NCI-H460 (cell line): ENCODE results near the gene SLC34A1. TPM values are rescaled to one million over a fixed set of nuclear protein-coding genes. Genes with fewer than 3 reads are reported as not detected.
"Not testable (repeated sequence)": the region's sequence is repeated elsewhere in the genome, so short reads cannot be mapped to it uniquely, and the experiment has no call there.

ENCODE experiments used
- DNase-seq: peaks from one replicate; pipeline ENCODE4 v3.0.0-alpha.2; 2016; ENCODE audit warnings: low read depth; ENCODE audit errors: extremely low read depth
- total RNA-seq: library from RNA; depleted of rRNA; stranded (reverse); fragments of >200 nt; shearing (Covaris generic); gene quantifications from 2 replicates; pipeline ENCODE4 v1.2.3, GENCODE V29; 2014

Gene SLC34A1
- total RNA-seq, 1 experiment from 2014 or later = not detected

DNA sequence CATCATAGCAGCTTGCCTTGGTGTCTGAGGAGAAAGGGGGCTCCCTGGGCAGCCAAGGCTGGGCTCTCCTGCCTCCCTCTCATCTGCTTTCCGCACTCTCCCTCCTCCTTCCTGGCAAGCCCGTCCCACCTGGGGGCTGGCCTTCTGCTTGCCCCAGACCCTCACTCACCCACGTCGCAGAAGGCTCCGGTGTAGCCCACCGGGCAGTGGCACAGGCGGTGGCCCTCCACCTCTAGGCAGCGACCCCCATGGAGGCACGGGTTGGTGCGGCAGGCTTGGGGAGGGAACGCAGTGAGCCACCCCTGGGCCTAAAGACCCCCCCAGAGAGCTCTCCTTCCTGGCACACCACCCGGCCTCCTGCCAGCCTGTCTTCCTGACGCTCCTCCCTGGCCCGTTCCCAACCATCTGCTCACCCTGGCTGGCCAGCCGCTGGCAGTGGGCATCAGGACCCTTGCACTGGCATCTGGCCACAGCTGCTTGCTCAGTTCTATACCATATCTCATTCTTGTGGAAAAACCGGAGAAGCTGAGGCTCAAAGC, 20.5 kb downstream of the SLC34A1 start:
- no peak for DNase-seq

DNA sequence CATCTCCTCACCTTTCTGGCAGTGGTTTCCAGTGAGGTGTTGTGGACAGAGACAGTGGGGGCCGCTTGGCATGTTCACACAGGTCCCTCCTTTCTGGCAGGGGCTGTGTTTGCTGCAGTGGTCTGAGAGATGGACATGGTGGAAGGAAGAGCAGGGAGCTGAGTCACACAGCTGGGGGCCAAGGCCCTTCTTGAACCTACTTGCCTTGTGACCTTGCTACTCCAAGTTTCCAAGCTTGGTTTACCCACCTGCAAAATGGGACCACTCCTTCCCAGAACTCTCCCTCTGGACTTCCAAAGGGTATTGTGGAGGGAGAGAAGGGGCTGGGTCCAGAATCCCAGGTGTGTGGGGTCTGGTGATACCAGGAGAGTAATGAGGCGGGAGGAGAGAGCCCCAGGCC, 21.1 kb downstream of the SLC34A1 start:
- DNase-seq = no peak

DNA sequence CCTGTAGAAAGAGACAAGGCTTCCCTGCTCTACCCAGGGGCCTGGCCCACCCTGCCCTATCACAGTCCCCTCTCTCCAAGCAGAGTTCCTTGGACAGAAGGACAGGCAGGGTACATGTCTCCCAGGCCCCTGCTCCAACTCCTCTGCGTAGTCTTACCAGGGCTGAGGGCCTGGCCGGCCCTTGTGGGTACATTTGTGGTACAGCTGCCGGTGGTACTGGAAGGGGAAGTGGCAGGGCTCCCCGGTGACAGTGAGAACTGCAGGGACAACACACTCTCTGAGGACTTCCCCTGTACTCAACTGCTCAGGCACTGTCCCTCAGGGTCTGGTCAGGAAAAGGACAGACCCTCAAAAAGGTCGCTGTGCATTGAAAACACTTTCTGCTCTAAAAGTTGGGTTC, 21.6 kb downstream of the SLC34A1 start:
- DNase-seq = no peak

DNA sequence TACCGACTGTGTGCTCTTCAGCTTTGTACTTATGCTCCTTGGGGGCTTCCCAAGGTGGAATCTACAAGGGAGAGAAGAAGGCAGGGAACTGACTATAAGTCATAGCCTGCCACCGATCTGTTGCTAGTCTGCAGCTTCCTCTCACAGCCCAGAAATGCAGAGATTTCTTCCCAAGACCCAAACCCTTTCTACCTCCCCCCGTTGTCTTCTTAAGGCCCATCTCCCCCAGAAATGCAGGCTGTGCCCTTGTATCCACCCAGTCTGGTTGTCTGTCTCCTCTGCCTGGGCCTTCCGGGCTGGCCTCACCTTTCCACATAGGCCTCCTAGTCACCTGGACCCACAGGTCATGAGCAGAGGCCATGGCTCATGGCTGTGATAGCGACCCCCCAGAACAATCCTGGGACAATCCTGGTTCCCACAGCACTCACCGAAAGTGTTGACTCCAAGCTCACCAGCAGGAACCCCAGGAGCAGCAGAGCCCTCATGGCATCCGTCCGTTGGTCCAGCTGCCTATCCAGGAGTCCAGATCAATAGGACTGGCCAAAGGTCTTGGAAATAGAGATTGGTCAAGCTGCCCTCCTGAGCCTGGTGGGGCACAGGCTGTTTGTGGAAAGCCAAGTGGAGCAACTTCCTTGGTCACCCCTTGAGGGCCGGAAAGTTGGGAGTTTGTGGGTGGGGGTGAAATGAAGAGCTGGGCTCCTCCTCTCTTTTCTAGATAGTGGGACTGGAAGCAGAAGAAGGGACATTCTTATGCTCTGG, 25.0 kb downstream of the SLC34A1 start, which contains the start of gene F12:
Gene F12 (minus strand): TSS at position 522 of the 759 bp plus-strand sequence. CDS start 37 bp downstream, at position 485.
- no peak for DNase-seq

DNA sequence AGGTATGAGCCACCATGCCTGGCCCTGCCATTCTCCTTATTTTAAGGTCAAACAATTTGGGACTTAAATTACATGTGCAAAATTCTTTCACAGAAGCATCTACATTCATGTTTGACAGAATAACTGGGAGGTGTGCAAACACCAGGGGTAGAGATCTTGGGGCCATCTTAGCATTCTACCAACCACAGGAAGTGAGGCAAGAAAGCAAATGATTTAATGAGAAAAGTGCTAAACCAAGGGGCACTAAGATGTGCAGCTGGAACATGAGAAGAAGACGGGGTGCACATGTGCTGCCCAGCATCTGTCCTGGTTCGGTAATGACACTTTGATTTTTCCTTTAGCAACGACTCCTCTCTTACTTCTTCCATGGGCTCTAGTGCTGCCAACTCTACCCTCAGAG, 26.3 kb downstream of the SLC34A1 start:
- no peak for DNase-seq

DNA sequence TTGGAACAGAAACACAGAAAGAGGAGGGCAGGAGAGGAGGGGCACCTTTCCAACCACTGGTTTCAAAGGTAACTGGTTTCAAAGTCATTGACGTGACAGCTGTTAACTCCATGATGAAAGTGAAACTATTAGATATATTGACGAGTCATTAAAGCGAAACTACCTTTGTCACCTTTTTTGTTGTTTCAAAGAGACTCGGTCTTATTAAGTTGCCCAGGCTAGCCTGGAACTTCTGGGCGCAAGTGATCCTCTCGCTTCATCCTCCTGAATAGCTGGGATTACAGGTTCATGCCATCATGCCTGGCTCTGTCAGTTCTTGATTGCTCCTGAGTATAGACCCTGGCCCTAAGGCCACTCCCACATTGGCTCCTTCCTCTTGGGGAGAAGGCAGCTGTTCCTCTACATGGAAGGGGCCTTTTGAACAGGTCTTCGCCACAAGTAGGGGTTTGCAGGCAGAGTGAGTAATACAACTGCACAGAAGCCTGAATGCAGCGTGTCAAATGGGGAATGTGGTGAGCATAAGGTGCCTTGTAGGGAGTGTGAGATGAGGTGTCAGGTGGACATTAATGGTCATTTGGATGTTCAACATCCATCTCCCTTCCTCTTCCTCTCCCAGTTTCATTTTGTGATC, 28.5 kb downstream of the SLC34A1 start:
- DNase-seq = no peak

DNA sequence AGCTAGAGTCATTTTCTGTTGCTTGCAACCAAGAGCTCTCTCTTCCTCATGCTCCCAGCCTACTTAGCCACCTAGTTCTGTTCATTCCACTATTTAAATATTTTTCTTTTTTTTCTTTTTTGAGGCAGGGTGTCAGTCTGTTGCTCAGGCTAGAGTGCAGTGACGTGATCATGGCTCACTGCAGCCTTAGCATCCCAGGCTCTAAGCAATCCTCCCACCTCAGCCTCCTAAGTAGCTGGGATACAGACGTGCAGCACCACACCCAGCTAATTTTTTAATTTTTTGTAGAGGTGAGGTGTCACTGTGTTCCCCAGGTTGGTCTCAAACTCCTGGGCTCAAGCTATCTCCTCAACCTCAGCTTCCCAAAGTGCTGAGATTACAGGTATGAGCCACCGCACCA, 30.2 kb downstream of the SLC34A1 start:
- no peak for DNase-seq

DNA sequence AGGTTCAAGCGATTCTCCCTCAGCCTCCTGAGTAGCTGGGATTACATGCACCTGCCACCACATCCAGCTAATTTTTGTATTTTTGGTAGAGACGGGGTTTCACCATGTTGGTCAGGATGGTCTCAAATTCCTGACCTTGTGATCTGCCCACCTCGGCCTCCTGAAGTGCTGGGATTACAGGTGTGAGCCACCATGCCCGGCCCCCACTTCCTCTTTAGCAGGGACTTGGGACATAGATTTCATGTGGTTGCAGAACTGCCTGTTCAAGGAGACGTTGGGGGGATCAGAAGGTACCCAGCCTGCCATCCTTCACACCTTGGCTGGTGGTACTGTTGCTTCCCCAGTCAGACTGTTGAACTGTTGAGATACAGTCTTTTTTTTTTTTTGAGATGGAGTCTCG, 32.8 kb downstream of the SLC34A1 start:
- DNase-seq = not testable (repeated sequence)

DNA sequence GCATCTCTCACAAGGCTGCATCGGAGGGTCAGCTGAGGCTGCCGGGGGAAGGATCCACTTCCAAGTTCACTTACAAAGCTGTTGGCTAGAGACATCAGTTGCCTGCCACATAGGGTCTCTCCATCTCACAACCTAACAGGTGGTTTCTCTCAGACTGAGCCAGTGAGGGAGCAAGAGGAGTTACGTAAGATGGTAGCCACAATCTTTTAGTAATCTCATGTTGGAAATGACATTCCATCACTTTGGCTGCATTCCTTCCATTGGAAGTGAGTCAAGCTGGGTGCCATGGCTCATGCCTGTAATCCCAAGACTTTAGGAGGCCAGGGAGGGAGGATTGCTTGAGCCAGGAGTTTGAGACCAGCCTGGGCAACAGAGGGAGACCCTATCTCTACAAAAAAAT, 34.8 kb downstream of the SLC34A1 start:
- no peak for DNase-seq

DNA sequence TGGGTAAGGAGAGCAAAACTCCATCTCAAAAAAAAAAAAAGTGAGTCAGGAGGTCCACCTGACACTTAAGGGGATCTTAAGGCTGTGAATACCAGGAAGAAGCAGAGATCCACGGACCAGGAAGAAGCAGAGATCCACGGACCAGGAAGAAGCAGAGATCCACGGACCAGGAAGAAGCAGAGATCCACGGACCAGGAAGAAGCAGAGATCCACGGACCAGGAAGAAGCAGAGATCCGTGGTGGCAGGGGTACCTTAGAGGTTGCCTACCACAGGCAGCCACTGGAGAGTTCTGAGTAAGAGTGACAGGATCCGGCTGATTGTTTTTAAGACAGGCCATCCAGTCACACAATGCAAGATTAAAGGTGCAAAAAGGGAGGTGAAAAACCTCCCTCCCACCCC, 36.2 kb downstream of the SLC34A1 start:
- not testable (repeated sequence) for DNase-seq

DNA sequence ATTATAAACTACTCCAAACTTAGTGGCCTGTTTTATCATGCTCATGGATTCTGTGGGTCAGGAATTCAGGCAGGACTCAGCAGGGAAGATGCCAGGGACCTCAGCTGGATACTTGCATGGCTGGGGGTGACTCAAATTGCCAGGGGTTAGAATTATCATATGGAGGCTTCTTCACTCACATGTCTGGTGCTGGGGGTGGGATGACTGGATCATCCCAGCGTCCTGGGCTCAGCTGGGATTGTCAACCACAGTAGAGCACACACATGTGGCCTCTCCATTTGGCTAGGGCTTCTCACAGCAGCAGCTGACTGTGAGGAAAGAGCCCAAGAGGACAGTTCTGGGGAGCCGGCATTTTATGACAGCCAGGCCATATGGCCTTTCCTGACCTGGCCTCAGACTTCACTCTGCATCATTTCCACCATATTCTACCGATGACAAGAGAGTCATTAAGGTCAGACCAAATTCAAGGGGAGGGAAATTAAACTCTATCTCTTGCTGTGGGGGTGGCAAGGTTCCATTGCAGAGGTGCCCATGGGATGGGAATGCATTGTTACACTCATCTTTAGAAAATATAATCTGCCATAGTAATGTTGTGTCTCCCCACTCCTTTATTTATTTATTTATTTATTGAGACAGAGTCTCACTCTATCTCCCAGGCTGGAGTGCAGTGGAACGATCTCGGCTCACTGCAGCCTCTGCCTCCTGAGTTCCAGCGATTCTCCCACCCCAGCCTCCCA, 37.0 kb downstream of the SLC34A1 start:
- DNase-seq = no peak

DNA sequence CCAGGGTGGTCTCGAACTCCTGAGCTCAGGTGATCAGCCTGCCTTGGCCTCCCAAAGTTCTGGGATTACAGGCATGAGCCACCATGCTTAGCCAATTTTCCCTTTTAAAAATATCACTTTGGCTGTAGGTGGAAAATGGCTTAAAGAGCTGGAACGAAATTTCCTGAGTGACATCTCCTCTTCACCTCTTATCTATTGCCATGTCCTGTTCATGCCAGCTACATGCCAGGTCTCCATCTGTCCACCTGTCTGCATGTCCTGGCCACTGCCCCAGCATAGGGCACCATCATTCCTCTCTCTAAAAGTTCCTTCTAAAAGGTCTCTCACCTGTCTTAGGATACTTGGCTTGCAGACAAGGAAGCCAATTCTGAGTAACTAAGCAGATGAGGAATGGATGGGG, 39.4 kb downstream of the SLC34A1 start:
- no peak for DNase-seq

DNA sequence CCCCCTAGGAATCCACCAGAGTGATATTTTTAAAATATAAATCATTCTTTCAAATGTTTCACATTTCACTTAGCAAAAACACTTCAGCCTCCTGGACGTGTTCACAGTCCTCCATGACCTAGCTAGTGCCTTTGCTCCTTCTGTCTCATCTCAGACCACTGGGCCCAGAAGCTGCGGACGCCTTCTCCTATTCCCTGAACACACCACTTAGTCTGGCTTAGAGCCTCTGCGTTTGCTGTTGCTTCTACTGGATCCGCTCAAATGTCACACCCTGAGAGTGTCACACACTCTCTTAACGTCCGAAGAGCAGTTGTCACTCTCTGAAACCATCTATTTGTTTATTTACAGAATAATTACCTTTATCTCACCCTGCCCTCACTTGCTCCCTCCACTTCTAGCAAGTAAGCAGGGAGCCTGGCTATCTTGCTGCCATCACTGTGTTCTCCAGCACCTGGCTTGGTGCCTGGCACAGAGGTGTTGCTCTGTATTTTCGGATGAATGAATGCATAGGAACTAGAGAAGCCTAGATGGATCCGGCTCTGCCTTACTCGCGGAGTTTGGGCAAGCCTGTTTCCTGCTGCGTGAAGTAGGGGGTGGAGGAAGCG, 41.1 kb downstream of the SLC34A1 start:
- no peak for DNase-seq

DNA sequence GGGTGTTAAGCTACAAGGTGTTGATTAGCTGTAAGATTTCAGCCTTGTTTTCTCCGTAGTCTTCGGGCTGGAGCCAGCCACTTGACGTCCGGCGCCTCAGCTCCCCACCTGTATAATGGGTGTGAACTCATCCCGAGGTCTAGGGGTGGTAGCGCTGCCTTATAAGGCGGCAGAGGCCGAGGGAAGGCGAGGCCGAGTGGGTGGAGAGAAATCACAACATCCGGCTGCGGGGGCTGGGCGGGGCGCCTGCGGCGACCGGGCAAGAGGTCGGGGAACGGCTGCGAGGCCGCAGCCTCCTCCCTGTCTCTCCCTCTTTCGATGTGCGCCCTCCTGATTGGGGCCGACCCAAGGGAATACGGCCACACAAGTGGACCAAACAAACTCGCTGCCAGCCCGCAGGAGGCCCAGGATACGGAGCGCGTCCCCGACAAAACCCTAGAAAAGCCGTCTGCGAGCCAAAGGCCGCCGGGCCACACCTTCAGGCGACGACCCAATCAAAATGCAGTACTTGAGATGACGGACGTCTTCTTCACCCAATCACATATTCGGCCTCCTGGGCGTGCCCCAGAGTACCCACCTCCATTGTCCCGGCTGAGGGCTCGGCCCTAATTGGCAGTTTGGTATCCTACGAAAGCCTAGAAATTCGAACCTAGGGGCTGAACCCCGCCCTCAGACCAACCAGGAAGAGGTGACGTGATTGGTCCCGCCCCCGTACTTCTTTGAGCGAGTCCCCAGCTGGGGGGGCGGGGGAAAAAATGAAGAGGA, 41.7 kb downstream of the SLC34A1 start:
- DNase-seq = peak; percentile 100

DNA sequence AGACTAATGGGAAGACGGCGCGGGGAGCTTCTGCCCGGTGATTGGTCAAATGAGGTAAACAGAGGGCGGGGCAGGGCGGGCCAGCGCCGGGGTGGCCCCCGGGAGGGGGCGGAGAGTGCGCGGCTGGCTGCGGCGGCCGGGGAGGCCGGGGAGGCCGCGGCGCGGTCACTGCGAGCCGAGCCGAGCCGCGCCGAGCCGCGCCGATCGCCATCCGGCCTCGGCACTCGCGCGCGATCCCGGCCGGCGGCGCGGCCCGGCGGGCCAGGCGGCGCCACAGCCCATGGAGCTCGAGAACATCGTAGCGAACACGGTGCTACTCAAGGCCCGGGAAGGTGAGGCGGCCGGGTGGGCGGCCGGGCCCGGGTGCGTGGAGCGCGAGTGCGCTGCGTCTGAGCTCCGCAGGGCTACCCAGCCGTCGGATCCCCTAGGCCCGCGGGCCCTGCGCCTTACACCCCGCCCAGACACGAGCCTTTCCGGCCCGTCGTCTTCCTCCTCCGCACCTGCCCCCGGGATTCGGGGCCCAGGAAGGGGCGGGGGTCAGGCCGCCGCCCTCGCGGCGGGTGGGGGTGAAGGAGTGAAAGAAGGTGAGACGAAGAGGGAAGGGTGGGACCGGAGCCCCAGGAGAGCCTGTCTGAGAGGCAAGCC, 42.5 kb downstream of the SLC34A1 start, which contains the start of gene GRK6:
Gene GRK6 (plus strand): TSS at position 111 of the 645 bp plus-strand sequence. CDS start 170 bp downstream, at position 281.
- no peak for DNase-seq

DNA sequence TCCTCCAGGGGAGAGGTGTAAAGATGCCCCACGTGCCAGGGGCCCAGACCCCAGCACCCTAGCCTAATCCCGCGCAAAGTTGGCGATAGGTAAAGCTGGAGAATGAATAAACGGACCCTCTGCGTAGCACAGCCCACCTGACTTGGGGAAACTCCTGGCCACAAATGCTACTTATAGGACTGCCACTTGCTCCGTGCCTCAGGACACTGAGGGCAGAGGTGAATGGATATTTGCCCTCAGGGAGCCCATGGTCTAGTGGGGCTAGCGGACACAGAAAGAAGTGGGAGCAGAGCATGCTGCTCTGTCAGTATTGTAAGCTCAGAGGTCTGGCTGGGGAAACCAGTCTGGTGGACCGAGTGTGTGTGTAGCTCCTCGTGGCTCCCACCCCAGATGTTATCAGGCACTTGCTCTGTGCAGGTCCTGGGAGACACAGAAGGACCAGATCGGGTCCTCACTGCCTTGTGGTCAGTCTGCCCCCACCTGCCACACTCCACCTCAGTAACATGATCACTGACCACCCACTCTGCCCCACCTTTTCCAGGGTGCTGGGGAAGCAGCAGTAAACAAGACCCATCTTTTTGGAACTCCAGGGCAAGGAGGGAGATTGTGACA, 43.1 kb downstream of the SLC34A1 start:
- no peak for DNase-seq

DNA sequence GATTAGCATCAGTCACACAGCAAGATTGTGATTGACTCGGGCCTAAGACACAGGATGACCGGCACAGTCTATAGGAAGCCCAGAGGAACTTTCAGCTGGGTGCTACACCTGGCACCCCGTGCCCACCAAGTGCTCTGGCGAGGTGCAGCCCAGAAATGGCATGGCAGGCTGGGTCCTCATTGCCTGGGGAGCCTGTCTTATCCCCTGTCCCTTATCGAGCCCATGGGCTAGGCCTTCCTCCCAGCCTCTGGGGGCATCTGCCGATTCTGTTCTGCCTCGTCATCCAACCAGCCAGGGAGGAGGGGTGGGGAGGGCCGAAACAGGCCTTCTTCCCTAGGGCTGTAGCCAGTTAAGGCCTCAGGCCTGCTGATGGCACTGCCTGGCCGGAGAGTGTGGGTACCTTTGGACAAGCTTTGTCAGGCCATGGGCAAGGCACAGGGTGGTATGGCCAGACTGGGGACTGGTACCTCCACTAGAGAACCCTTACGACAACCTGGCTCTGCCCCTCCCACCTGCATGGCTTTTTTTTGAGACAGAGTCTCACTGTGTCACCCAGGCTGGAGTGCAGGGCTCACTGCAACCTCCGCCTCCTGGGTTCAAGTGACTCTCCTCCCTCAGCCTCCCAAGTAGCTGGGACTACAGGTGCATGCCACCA, 43.8 kb downstream of the SLC34A1 start:
- no peak for DNase-seq

DNA sequence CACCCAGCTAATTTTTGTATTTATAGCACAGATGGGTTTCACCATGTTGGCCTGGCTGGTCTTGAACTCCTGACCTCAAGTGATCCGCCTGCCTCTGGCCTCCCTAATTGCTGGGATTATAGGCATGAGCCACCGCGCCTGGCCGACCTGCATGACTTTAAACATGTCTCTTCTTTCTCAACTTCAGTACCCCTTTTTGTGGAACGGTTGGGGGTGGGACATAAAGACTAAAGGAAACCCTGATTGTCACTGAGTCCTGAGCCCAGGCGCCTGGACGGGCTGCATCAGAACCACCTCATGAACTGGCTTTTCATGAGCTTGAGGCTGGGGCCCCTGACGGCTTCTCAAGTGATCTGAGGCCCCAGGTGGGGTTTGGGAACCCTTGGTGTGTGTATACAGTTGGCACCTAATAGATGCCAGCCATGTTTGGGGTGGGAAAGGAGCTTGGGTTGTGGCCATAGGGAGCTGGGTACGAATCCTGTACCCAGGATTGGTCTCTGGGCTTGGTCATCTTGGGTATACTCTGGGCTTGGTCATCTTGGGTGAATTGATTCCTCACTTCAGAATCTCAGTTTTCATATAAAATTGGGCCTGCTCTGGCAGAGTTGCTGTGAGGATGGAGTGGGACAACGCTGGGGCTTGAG, 44.5 kb downstream of the SLC34A1 start:
- no peak for DNase-seq
